Measurements from ENCODE around the gene AATK.

DNA sequence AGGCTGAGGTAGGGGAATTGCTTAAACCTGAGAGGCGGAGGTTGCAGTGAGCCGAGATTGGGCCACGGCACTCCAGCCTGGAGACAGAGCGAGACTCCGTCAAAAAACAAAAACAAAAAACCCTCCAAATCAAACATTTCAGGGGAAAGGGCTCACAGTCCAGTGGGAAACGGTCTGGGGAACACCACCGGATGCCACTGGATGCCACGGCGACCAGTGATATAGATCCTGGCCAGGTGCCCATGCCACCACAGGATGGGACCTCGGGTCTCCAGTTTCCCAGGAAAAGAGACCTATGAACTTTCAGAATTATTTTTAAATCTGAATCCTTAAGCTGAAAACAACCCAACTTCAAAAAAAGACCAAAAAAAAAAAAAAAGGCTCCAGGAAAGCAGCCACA lies 44.4 kb upstream of the AATK start:
- TF ChIP-seq, protein P1, sequence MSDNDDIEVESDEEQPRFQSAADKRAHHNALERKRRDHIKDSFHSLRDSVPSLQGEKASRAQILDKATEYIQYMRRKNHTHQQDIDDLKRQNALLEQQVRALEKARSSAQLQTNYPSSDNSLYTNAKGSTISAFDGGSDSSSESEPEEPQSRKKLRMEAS (IDR thresholded peaks at IDR 0.05; ENCODE audit: insufficient read depth, insufficient read length), result no peak
- TF ChIP-seq, protein P2, sequence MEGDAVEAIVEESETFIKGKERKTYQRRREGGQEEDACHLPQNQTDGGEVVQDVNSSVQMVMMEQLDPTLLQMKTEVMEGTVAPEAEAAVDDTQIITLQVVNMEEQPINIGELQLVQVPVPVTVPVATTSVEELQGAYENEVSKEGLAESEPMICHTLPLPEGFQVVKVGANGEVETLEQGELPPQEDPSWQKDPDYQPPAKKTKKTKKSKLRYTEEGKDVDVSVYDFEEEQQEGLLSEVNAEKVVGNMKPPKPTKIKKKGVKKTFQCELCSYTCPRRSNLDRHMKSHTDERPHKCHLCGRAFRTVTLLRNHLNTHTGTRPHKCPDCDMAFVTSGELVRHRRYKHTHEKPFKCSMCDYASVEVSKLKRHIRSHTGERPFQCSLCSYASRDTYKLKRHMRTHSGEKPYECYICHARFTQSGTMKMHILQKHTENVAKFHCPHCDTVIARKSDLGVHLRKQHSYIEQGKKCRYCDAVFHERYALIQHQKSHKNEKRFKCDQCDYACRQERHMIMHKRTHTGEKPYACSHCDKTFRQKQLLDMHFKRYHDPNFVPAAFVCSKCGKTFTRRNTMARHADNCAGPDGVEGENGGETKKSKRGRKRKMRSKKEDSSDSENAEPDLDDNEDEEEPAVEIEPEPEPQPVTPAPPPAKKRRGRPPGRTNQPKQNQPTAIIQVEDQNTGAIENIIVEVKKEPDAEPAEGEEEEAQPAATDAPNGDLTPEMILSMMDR (IDR thresholded peaks at IDR 0.05; ENCODE audit: extremely low read depth in 1 of 2, insufficient read depth in 1 of 2, low read depth in 1 of 2, low read length in 2 of 2), result no peak

Measured in endothelial cell of umbilical vein (primary cell).